OCI-LY7 (cell line): ENCODE results near the gene ZNF335. TPM values are rescaled to one million over a fixed set of nuclear protein-coding genes. Genes with fewer than 3 reads are reported as not detected.

Experiments
- BruUV-seq: library from RNA; stranded (reverse); fragments of 400-500 nt; replicated peaks from 2 replicates; lab custom pipeline; 2021; lab: Mats Ljungman, UMichigan
- CTCF ChIA-PET: fragments of 300-600 bp; sonication (Branson Sonifier 250); formaldehyde crosslinking; loops from one replicate; lab custom pipeline; 2022; ENCODE audit warnings: antibody characterized with exemption; ENCODE audit not compliant: unreplicated experiment; lab: Charles Lee
- POLR2A ChIA-PET: fragments of 300-600 bp; sonication (Branson Sonifier 250); formaldehyde crosslinking; loops from one replicate; lab custom pipeline; 2022; ENCODE audit warnings: antibody characterized with exemption; lab: Charles Lee
- DNase-seq: peaks from one replicate; pipeline ENCODE4 v3.0.0-alpha.2; 2015; ENCODE audit warnings: low spot score
- H2AFZ ChIP-seq: fragments of 200-600 bp; sonication (generic), shearing (Covaris generic); 2 replicates; pipeline ENCODE4 v1.6.1; 2014; ENCODE audit warnings: mild to moderate bottlenecking, antibody characterized with exemption, low read length, moderate library complexity
- H3K27ac ChIP-seq: fragments of 200-600 bp; sonication (generic); 2 replicates; pipeline ENCODE4 v1.5.1; 2014; ENCODE audit warnings: mixed run types, low read depth, mild to moderate bottlenecking, moderate library complexity, low read length, inconsistent platforms; ENCODE audit not compliant: poor library complexity, severe bottlenecking
- H3K36me3 ChIP-seq: fragments of 200-600 bp; sonication (generic); 2 replicates; pipeline ENCODE4 v1.6.1; 2014; ENCODE audit warnings: mild to moderate bottlenecking, antibody characterized with exemption, low read length, moderate library complexity, mixed read lengths; ENCODE audit not compliant: insufficient read depth
- H3K4me1 ChIP-seq: fragments of 200-600 bp; sonication (generic); 2 replicates; pipeline ENCODE4 v1.5.1; 2014; ENCODE audit warnings: mild to moderate bottlenecking, low read length; ENCODE audit not compliant: insufficient read depth, poor library complexity, severe bottlenecking
- H3K4me2 ChIP-seq: fragments of 200-600 bp; sonication (generic); 2 replicates; pipeline ENCODE4 v1.6.1; 2014; ENCODE audit warnings: mild to moderate bottlenecking, low read length
- H3K4me3 ChIP-seq: fragments of 200-600 bp; sonication (generic); 2 replicates; pipeline ENCODE4 v1.5.1; 2014; ENCODE audit warnings: mild to moderate bottlenecking, low read depth, low read length; ENCODE audit not compliant: poor library complexity, severe bottlenecking
- H3K79me2 ChIP-seq: fragments of 200-600 bp; sonication (generic); 2 replicates; pipeline ENCODE4 v1.6.1; 2016; ENCODE audit warnings: low read depth, mild to moderate bottlenecking, low read length, moderate library complexity, mixed read lengths; ENCODE audit not compliant: insufficient read depth
- H3K9me2 ChIP-seq: fragments of 200-600 bp; sonication (generic); 2 replicates; pipeline ENCODE4 v1.6.1; 2016; ENCODE audit warnings: mild to moderate bottlenecking, low read length, mixed read lengths; ENCODE audit not compliant: insufficient read depth
- H3K9me3 ChIP-seq: fragments of 200-600 bp; sonication (generic); 2 replicates; pipeline ENCODE4 v1.6.1; 2014; ENCODE audit warnings: mild to moderate bottlenecking, mixed run types, low read length, mixed read lengths
- H4K20me1 ChIP-seq: fragments of 200-600 bp; sonication (generic); 2 replicates; pipeline ENCODE4 v1.6.1; 2014; ENCODE audit warnings: mild to moderate bottlenecking, antibody characterized with exemption, low read length, moderate library complexity, mixed read lengths; ENCODE audit not compliant: insufficient read depth
- EZH2phosphoT487 ChIP-seq: fragments of 200-600 bp; sonication (generic); IDR thresholded peaks from 2 replicates; pipeline ENCODE4 v1.6.1; 2018; ENCODE audit warnings: low read depth, borderline replicate concordance, mild to moderate bottlenecking, mixed run types, antibody characterized with exemption, low read length, moderate library complexity, mixed read lengths
- intact Hi-C: fragments of 100-400 bp; cut with micrococcal nuclease; formaldehyde crosslinking; loops from one replicate; pipeline ENCODE4 v1.10.0; 2022; ENCODE audit not compliant: unreplicated experiment
- total RNA-seq, 2 experiments: library from RNA; depleted of rRNA in 1 of 2; stranded (reverse); fragments of >200 nt in 1 of 2; shearing (Covaris generic) in 1 of 2; gene quantifications; 2 replicates each; pipeline ENCODE4 v1.2.3, GENCODE V29; 2014 to 2022
- TF ChIP-seq, protein P1 (sequence below): fragments of 200-600 bp; sonication (generic); conservative IDR thresholded peaks from 2 replicates; pipeline ENCODE4 v1.5.1; 2014; ENCODE audit warnings: mild to moderate bottlenecking, antibody characterized with exemption, low read length, moderate library complexity, mixed read lengths

ZNF335 gene
- total RNA-seq, 2 experiments from 2014 or later = 21.0 to 28.4 TPM

DNA sequence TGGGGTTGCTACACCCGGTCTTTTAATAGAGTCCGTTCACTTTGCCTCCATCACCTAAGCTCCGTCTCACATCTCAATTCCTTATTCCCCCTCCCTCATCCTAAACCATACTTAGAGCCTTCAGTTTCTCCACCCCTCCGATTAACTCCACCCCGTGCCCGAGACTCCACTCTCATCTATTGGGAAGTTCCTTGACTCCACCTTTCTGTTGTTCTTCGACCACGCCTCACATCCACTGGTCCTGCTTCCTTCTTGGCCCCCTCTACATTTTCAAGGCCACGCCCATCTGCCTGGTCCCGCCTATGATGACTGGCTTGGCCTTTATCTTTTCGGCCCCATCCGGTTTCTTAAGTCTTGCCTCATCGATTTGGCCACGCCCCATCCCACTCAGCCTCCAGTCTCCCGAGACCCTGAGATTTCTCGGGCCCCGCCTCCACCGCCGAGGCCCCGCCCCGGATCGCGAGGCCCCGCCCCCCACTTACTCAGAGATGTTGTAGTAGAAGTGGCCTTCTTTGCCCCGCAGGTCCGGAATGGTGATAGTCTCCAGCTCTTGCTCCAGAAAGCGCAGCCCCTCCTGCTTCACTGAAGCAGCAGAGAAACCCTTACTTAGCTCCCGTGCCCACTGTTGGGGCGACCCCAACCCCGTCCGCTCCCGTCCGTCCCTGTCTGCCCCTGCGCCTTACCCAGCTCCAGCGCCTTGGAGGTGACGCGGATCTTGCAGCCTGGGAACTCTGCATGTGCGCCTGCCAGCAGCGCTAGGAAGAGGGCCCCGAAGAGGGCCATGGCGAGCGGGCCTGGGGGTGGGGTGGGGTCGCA lies 61.1 kb downstream of the ZNF335 start:
- POLR2A ChIA-PET = interaction anchor here (0.7 to 1.3 kb wide), 6 partner anchors 8 to 121 kb away, joined by 3 to 5 read pairs (median 4); no protein-coding TSS in a partner anchor
- no peak overlapping the region for H3K27ac ChIP-seq

DNA sequence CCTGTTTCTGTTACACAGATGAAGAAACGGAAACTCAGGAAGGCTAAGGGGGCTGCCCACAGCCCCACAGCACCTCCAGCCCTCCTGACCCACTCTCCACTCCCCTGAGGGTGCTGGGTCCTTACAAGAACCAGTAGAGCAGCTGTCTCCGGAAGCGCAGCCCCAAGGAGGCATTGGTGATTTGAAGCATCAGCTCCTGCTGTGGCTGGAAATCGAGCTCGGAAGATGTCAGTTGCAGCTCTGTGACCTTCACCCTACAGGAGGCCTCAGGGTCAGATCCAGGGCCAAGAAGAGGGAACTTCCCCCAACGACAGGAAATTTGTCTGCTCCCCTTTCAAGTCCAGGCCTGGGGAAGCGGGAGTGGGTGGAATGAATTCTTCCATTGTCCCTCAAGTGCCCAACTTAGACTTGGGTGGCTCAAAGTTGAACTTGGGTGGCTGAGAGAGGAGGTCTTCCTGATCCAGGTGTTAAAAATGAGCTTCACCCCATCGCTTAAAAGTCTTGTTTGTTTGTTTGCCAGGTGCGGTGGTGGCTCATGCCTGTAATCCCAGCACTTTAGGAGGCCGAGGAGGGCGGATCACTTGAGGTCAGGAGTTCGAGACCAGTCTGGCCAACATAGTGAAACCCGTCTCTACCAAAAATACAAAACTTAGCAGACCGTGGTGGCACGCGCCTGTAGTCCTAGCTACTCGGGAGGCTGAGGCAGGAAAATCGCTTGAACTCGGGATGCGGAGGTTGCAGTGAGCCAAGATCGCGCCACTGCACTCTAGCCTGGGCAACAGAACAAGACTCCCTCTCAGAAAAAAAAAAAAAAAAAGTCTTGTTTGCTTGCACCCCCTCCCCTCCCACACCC lies 62.0 kb downstream of the ZNF335 start:
- POLR2A ChIA-PET = interaction anchor here (0.7 to 1.3 kb wide), 8 partner anchors 9 to 1668 kb away, joined by 3 to 5 read pairs (median 4); no protein-coding TSS in a partner anchor
- intact Hi-C loops = loop anchor here (2.0 kb wide), 1 partner anchor 25 kb away; the partner anchor contains the start of gene PCIF1
- Histone ChIP-seq H3K27ac (no peak overlapping the region), H3K4me2 (peak overlapping the region; percentile 57), H3K9me3 (no peaks in the 10 kb centered on the region), H3K4me3 (peak overlapping the region; percentile 42), H3K4me1 (peaks cover 14% of the 10 kb centered on the region), H4K20me1 (no peaks in the 10 kb centered on the region), H3K79me2 (no peaks in the 10 kb centered on the region), H3K36me3 (no peaks in the 10 kb centered on the region), H2AFZ (peak overlapping the region; percentile 84), H3K9me2 (no peaks in the 10 kb centered on the region)
- CTCF ChIA-PET = no interaction called here
- BruUV-seq = TSS peak; percentile 89
- DNase-seq = no peak
- TF ChIP-seq, protein P1, sequence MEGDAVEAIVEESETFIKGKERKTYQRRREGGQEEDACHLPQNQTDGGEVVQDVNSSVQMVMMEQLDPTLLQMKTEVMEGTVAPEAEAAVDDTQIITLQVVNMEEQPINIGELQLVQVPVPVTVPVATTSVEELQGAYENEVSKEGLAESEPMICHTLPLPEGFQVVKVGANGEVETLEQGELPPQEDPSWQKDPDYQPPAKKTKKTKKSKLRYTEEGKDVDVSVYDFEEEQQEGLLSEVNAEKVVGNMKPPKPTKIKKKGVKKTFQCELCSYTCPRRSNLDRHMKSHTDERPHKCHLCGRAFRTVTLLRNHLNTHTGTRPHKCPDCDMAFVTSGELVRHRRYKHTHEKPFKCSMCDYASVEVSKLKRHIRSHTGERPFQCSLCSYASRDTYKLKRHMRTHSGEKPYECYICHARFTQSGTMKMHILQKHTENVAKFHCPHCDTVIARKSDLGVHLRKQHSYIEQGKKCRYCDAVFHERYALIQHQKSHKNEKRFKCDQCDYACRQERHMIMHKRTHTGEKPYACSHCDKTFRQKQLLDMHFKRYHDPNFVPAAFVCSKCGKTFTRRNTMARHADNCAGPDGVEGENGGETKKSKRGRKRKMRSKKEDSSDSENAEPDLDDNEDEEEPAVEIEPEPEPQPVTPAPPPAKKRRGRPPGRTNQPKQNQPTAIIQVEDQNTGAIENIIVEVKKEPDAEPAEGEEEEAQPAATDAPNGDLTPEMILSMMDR = no peak
- TF ChIP-seq EZH2phosphoT487 = no peak

More for the DNA sequence above, 61.1 kb downstream of the ZNF335 start:
- DNase-seq = peak; percentile 100
- TF ChIP-seq, protein P1 = no peak
- TF ChIP-seq EZH2phosphoT487 = no peak
- no TSS peak for BruUV-seq
- CTCF ChIA-PET = no interaction called here
- Histone ChIP-seq H3K9me3 (no peaks in the 10 kb centered on the region), H3K79me2 (no peaks in the 10 kb centered on the region), H2AFZ (peak overlapping the region; percentile 84), H3K4me1 (peaks cover 14% of the 10 kb centered on the region), H3K4me3 (peak overlapping the region; percentile 42), H4K20me1 (no peaks in the 10 kb centered on the region), H3K9me2 (no peaks in the 10 kb centered on the region), H3K36me3 (no peaks in the 10 kb centered on the region), H3K4me2 (peak overlapping the region; percentile 63)
- intact Hi-C loops = loop anchor here (2.0 kb wide), 1 partner anchor 24 kb away; the partner anchor contains the start of gene PCIF1
